GM20431 (cell line): ENCODE data around the gene KCNK7.

Experiments used
- in situ Hi-C: fragments of 300-500 bp; cut with MseI, MboI; formaldehyde crosslinking; loops from one replicate; pipeline ENCODE4 v1.15.0; 2020; ENCODE audit warnings: low sequenced_read_pairs; ENCODE audit not compliant: unreplicated experiment

The KCNK7 gene

GRCh38 chr11:65559951-65560537 is 35.6 kb downstream of the KCNK7 start:
- in situ Hi-C loops: no loop called here

- in situ Hi-C loops: no loop called here
Measured at GRCh38 chr11:65559535-65559934, 36.1 kb downstream of the KCNK7 start.

DNA sequence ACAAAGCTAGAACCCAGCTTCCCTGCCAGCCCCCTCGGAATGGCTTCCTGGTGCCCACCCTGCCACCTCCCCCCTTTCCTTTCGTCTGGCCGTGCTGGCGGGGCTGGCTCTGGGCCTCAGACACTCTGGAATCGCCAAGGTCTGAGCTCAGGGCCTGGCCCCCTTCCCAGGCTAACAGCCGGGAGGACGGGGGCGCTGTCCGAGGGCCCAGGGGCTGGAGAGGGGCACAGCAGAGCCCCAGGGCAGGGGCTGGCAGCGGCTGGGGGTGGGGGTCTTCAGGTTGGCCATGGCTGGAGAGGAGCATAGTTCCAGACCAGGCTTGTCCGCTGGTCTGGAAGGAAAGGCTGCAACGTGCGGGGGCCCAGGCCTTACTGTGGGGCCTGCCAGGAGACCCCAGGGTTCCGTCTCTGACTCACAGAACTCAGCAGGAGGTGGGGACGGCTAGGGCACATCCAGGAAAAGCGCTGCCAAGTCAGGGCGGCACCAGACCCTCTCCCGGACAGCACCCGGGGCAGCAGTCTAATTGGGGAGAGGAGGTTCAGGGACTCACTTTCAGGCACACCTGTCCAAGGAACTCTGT is 36.6 kb downstream of the KCNK7 start:
- in situ Hi-C loops: no loop called here

DNA sequence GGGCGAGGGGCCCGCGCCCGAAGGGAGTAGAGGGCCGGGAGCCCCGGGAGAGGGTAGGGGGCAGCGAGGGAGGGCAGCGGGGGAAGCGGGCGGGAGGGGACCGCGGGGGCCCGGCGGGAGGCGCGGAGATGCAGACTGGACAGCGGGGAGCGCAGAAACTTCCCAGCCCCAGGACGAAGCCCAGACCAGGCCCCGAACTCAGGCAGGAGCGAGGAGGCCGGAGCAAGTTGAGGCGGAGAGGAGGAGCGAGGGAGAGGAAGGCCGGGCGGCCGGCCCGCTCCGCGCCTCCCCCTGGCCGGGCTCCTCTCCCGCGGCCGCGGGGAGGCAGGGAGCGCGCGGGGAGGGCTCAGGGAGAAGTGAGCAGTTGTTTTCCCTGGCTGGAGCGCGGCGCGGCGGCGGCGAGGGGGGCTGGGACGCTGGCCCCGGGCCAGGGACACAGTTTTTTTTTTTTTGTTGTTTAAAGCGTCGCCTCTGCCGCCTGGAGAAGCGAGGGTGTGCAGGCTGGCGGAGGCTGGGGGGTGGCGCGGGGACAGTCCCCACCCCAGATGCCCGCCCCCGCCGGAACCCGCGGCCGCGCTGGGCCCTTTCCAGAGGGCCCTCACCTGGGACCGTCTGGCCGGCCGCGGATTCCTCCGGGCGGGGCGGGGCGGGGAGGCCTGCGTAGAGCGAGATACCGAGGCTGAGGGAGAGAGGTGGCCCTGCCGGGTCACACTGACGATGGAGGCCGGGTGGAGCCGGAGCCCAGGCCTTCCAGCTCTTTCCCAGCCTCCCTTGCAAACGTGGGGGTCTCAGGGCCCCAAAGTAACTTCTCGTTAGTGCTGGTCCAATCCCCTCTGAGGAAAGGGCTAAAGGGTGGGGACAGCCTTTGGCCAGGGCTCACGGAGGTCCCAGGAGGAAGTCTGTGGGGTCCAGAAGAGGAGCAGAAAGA is 37.3 kb downstream of the KCNK7 start, which contains the start of gene LTBP3:
Gene LTBP3 (minus strand): TSS at position 358 of the 928 bp plus-strand sequence. CDS start 400 bp downstream, outside the sequence.
- in situ Hi-C loops: no loop called here

DNA sequence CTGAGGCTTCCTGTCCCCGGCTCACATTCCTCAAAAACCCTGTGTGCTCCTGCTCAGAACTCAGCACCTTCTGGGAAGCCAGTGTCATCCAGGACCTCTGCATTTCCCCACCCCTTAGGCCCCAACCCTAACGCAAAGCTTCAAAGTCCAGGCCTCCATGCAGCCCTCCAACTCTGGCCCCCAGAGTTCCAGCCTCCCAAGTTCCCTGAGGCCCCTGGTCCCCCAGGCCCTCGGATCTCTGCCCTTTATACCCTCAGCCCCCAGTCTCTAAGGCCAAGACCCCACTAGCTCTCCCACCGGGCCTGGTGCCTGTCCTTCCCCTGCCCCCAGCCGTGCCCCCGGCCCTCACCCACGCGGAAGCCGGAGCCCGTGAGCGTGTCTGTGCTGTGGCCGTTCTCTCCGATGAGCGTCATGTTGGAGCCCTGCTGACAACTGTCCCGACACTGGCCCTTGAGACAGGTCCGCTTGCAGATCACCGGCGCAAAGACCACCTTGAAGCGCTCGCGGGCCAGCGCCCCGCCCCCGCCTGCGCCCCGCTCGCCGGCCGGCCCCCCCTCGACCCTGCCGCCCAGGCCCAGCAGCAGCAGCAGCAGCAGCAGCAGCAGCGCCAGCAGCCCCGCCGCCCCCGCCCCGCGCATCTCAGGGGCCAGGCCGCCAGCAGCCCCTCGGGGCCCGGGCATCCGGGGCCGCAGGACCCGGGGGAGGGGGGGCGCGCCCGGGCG is 38.2 kb downstream of the KCNK7 start:
- in situ Hi-C loops: no loop called here

GRCh38 chr11:65556470-65557279 is 38.9 kb downstream of the KCNK7 start:
- in situ Hi-C loops: no loop called here

DNA sequence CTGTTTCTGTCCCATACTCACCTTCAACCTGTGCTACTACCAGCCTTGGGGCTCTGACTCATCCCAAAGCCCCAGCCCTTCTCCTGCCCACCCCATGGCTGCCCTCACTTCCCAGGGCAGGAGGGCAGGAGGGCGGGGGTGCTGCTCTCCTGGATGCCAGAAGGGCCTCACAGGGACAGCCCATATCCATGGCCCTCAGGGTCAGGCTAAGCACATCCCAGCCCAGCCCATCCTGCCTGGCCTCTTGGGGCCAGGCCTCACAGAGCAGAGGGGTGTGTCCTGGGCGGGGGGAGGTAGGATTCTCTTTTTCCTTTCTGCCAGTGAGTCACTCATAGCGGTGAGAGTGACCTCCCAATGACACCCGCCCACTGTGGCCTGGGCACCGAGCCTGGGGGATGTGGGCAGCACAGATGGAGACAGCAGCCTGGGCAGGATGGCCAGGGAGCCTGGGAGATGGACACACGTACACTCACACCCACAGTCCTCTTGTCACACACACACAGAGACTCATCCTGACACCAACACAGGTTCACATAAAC is 39.8 kb downstream of the KCNK7 start:
- in situ Hi-C loops: no loop called here

- in situ Hi-C loops: no loop called here
Measured at GRCh38 chr11:65554842-65555430, 40.7 kb downstream of the KCNK7 start.

DNA sequence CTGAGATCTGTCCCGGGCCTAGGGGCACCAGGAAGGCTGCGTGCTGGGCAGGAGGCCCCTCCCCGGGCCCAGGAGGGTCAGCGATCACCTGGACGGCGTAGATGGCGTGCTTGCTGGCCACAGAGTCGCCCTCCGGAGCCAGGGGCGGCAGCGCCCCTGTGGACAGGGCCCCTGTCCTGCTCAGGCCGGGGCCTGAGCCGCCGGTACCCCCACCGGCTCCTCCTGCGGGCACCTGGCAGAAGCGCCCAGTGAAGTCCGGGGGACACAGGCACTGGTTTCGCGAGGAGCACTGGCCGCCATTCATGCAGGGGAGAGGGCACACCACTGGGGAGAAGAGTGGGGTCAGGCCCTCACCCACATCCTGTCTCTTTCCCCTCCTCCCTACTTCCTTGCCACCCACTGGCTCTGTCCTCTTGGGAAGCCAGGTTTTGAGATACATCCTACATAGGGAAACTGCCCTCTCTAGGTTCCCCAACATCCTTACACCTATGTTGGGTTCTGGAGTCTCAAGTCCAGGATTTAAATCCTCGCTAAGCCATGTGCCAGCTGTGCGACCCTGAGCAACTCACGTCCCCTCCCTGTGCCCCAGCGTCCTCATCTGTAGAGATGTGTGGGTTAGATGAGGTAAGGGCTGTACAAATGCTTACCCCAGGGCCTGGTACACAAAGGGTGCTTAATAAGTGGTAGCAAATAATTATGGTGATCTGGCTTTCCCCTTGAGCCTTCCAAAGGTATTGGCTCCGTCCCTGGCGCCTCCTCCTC is 41.4 kb downstream of the KCNK7 start:
- in situ Hi-C loops: no loop called here

DNA sequence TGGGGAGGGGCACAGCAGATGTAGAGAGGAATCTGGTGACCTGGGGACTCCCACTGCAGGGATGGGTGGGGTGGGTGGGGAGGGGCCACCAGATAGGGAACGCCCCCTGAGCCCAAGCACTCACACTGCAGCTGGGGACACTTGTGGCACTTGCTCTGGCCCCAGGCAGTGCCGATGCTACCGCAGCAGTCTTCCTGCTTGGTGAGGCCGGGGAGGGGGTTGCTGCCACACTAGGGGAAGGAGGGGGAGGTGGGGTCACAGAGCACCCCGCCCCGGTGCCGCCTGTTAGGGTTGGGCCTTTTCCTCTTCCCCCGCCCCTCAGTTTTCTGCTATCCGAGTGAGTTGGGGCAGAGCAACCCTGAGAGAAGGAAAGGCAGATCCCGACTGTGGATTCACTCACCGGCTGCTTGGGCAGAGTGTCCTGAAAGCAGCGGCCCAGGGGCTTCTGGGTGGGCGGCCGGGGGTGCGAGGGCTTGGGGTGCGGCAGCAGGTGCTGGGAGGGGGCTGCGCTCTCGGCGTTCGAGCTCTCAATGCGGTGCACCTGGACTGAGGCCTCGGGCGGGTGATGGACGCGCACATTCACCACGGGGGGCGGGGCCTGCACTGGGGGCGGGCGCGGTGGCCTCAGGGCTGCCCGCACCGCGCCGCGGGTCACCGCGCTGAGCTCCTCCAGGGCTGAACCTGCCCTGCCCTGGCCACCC is 42.1 kb downstream of the KCNK7 start:
- in situ Hi-C loops: no loop called here

- in situ Hi-C loops: no loop called here
Measured at GRCh38 chr11:65552388-65552951, 43.1 kb downstream of the KCNK7 start.

GRCh38 chr11:65551572-65552387 is 43.8 kb downstream of the KCNK7 start:
- in situ Hi-C loops: no loop called here

- in situ Hi-C loops: no loop called here
Measured at GRCh38 chr11:65549096-65549495, 46.5 kb downstream of the KCNK7 start.

DNA sequence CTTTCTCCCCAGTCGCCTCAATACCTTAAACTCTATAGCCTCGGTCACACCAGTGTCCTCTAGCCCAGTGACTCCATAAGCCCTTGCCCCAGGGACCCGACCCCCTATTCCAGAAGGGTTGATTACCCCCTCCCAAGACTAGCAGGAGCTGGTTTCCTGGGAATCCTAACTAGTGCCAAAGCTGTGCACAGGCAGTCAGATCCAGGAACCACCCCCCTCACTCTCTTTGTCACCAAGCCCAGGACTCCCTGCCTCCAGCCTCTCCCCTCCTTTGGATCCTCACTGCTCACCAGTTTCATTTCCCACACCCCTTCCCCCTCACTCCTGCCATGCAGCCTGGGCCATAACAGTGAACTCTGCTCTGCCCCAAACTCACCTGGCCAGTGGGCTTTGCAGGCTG is 47.2 kb downstream of the KCNK7 start:
- in situ Hi-C loops: no loop called here

DNA sequence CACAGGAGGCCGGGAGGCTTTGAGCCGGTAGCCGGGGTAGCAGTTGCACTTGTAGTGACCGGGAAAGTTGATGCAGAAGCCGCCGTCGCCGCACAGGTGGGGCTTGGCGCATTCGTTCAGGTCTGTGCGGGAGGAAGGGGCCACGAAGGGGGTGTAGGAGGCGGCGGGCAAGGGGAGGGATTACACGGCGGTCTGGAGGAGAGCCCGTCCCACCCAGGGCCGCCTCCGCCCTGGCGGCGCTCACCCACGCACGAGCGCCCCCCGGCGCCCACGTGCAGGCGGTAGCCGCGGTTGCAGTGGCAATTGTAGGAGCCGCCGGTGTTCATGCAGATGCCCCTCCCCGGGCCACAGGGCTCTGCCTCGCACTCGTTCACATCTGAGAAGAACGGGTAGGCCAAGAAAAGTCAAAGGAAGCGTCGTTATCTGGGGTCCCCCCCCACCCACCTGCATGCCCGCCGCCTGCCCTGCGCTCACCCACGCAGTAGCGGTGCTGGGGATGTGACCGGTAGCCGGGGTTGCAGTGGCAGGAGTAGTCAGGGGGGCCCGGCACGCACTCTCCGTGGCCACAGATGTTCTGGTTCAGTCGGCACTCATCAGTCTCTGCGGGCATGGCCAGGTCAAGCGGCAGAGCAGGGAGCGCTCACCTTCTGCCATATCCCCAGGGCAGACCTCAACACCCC is 48.0 kb downstream of the KCNK7 start:
- in situ Hi-C loops: no loop called here
